Measurements from ENCODE around the gene TNS2. TPM values are rescaled to one million over a fixed set of nuclear protein-coding genes. Genes with fewer than 3 reads are reported as not detected.

TNS2 gene
- 100 to 1,000 TPM in 5 of 6 donors, 10 to 100 TPM in 1; 99.1 to 703 (median 197) TPM for total RNA-seq

DNA sequence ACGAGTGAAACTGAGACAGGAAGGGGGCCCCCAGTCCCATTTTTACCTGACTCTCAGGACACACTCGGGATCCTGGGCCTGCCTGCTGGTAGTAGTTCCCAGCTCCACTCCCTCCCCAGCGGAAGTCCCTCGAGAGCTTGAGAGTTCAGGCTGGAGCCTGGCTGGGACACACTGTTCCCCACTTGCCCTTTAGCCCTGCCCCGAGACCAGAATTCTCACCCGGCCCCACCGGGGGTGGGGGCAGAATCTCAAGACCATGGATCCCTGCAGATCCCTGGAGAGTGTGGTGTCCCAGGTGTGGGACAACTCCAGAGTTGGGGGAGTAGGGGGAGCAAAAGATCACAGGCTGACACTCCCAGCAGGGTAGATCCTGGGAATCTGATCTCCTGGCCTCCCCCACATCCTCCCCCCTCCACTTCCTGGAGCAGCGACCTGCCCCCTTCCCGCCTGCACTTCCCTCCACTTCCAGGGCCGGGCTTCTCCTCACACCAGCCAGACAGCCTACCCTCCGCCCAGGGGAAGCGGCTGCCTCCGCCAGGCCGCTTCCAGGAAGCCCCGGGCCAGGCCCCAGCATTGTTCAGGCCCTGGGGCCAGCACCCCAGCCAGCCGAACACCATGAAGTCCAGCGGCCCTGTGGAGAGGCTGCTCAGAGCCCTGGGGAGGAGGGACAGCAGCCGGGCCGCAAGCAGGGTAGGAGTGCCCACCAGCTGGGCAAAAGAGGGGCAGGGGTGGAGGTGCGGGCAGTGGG lies at the start of gene TNS2:
TNS2 (plus strand) TSS at position 495 of the 748 bp plus-strand sequence; CDS start at position 616, 121 bp downstream.
- DNase-seq, result peak; percentile 89 to 92
- 26% methylated on average over 19 of the region's 20 CpGs; no CpG with 5 or more reads in 1 of the 2 donors for WGBS, 2 donors
- peak within 1 kb of the TSS; percentile 66 to 90 (median 71) for H3K4me3 ChIP-seq
- peak; percentile 25 to 67 for ATAC-seq (ENCODE audit: low FRiP score in 2 of 2)
- H3K27me3 ChIP-seq, result no peaks in the 10 kb centered on the region
- TF ChIP-seq POLR2AphosphoS5 (IDR thresholded peaks at IDR 0.05) (peak; percentile 84 to 92), EP300 (IDR thresholded peaks at IDR 0.05) (peak in 3 of 4 donors; percentile 54 to 93 (median 92)), POLR2A (IDR thresholded peaks at IDR 0.05) (peak in 3 of 4 donors; percentile 63 to 89 (median 70)), CTCF (IDR thresholded peaks at IDR 0.05) (peak in 1 of 6 experiments; percentile 6)
- H3K4me1 ChIP-seq, result peaks cover 56 to 83% (median 68%) of the 10 kb centered on the region in 4 donors
- peaks cover 0 to 10% (median 0%) of the 10 kb centered on the region in 4 donors for H3K36me3 ChIP-seq
- no peaks in the 10 kb centered on the region for H3K9me3 ChIP-seq
- H3K27ac ChIP-seq, result peak within 1 kb of the TSS; percentile 97 to 99 (median 98)

DNA sequence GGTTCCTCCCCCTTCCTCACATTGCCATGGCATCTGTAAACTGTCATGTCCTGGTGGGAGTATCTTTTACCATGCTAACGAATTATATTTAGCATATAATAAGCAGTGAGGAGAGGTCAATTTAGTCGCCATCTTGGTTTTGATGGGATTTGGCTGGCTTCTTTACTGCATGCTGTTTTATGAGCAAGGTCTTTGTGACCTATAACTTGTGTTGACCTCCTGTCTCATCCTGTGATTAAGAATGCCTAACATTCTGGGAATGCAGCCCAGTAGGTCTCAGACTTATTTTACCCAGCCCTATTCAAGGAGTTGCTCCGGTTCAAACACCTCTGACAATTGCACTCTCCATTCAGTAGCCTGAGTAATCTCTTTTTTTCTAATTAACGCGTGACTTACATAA lies 45.7 kb upstream of the TNS2 start:
- no peak for ATAC-seq (ENCODE audit: low FRiP score in 2 of 2)
- Histone ChIP-seq H3K4me1 (peaks cover 28 to 34% (median 31%) of the 10 kb centered on the region in 4 donors), H3K9me3 (no peaks in the 10 kb centered on the region), H3K36me3 (peaks cover 0 to 5% (median 1%) of the 10 kb centered on the region in 4 donors), H3K4me3 (no peak overlapping the region), H3K27me3 (no peaks in the 10 kb centered on the region), H3K27ac (no peak overlapping the region)
- TF ChIP-seq POLR2A (IDR thresholded peaks at IDR 0.05) (no peak), CTCF (IDR thresholded peaks at IDR 0.05) (no peak), EP300 (IDR thresholded peaks at IDR 0.05) (no peak), POLR2AphosphoS5 (IDR thresholded peaks at IDR 0.05) (no peak)
- no peak for DNase-seq
- WGBS, 2 donors, result 68 to 69% methylated on average over 5 of the region's 5 CpGs

- Histone ChIP-seq H3K27ac (no peak overlapping the region), H3K36me3 (peaks cover 0 to 5% (median 1%) of the 10 kb centered on the region in 4 donors), H3K27me3 (no peaks in the 10 kb centered on the region), H3K4me3 (no peak overlapping the region), H3K9me3 (no peaks in the 10 kb centered on the region), H3K4me1 (peaks cover 32 to 38% (median 35%) of the 10 kb centered on the region in 4 donors)
- DNase-seq (no peak), ATAC-seq (ENCODE audit: low FRiP score in 2 of 2) (no peak)
- 84 to 86% methylated on average over 2 of the region's 2 CpGs for WGBS, 2 donors
- TF ChIP-seq POLR2A (IDR thresholded peaks at IDR 0.05) (no peak), EP300 (IDR thresholded peaks at IDR 0.05) (no peak), CTCF (IDR thresholded peaks at IDR 0.05) (no peak), POLR2AphosphoS5 (IDR thresholded peaks at IDR 0.05) (no peak)
These were observed 45.3 kb upstream of the TNS2 start for GRCh38 chr12:53004582-53004981.

- WGBS, 2 donors, result 17 to 28% methylated on average over 26 to 28 of the region's 28 CpGs
- Histone ChIP-seq H3K4me3 (peak overlapping the region; percentile 68 to 86 (median 76)), H3K4me1 (peaks cover 39 to 46% (median 40%) of the 10 kb centered on the region in 4 donors), H3K27ac (peak overlapping the region; percentile 74 to 97 (median 90)), H3K36me3 (peaks cover 0 to 5% (median 1%) of the 10 kb centered on the region in 4 donors), H3K9me3 (no peaks in the 10 kb centered on the region), H3K27me3 (no peaks in the 10 kb centered on the region)
- ATAC-seq (ENCODE audit: low FRiP score in 2 of 2) (no peak), DNase-seq (no peak)
- TF ChIP-seq CTCF (IDR thresholded peaks at IDR 0.05), result no peak
These were observed 44.5 kb upstream of the TNS2 start for GRCh38 chr12:53005215-53005985.

Data from upper lobe of left lung (tissue), 6 donors.